NB4 (cell line): Measurements from ENCODE around the gene MCM3.

Experiments
- MYC ChIP-seq: IDR thresholded peaks from 2 replicates; pipeline ENCODE4 v1.6.1; 2011; ENCODE audit warnings: low read depth, low read length
- POLR2A ChIP-seq: IDR thresholded peaks from 2 replicates; pipeline ENCODE4 v1.6.1; 2011; ENCODE audit warnings: mild to moderate bottlenecking; ENCODE audit not compliant: insufficient read length; ENCODE audit errors: extremely low read depth
- TF ChIP-seq, protein P1 (sequence below): IDR thresholded peaks from one replicate; pipeline ENCODE4 v1.5.1; 2012; ENCODE audit warnings: low read depth, low read length
- TF ChIP-seq, protein P2 (sequence below): IDR thresholded peaks from 2 replicates; pipeline ENCODE4 v1.6.1; 2011; ENCODE audit warnings: low read depth, low read length

DNA sequence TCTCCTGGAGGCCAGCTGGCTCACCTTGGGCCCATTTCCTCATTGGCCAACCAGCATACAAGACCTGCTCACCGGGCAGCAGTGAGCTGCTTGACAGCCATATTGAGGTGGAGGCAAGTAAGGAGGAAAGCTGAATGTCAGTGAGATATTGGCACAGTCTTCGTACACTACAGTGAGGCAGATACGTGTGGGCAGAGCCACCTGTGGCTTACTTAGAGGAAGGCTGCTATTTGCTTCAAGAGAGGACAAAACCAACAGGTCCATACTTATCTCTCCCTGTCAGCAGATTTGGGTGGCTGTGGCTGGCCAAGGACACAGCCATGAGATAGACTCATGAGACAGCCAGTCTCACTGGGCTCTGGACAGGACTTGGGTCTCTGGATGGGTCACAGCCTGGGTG lies 15.1 kb upstream of the MCM3 start:
- TF ChIP-seq, protein P1, sequence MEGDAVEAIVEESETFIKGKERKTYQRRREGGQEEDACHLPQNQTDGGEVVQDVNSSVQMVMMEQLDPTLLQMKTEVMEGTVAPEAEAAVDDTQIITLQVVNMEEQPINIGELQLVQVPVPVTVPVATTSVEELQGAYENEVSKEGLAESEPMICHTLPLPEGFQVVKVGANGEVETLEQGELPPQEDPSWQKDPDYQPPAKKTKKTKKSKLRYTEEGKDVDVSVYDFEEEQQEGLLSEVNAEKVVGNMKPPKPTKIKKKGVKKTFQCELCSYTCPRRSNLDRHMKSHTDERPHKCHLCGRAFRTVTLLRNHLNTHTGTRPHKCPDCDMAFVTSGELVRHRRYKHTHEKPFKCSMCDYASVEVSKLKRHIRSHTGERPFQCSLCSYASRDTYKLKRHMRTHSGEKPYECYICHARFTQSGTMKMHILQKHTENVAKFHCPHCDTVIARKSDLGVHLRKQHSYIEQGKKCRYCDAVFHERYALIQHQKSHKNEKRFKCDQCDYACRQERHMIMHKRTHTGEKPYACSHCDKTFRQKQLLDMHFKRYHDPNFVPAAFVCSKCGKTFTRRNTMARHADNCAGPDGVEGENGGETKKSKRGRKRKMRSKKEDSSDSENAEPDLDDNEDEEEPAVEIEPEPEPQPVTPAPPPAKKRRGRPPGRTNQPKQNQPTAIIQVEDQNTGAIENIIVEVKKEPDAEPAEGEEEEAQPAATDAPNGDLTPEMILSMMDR = no peak
- TF ChIP-seq MYC (no peak), POLR2A (no peak)
- TF ChIP-seq, protein P2, sequence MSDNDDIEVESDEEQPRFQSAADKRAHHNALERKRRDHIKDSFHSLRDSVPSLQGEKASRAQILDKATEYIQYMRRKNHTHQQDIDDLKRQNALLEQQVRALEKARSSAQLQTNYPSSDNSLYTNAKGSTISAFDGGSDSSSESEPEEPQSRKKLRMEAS = no peak
